Erythroblast (primary cell): ENCODE results near the gene NKX2-3.

ENCODE experiments used
- DNase-seq, 2 experiments: peaks; one replicate each; lab custom pipeline; 2025; lab: John Stamatoyannopoulos, UW
- GATA1 ChIP-seq: IDR thresholded peaks from 2 replicates; pipeline ENCODE4 v1.6.1; 2011; ENCODE audit warnings: low read depth, mild to moderate bottlenecking, control low read depth, low read length, moderate library complexity
- POLR2A ChIP-seq: IDR thresholded peaks from 2 replicates; pipeline ENCODE4 v1.6.1; 2011; ENCODE audit warnings: mild to moderate bottlenecking, low read length

Gene NKX2-3

DNA sequence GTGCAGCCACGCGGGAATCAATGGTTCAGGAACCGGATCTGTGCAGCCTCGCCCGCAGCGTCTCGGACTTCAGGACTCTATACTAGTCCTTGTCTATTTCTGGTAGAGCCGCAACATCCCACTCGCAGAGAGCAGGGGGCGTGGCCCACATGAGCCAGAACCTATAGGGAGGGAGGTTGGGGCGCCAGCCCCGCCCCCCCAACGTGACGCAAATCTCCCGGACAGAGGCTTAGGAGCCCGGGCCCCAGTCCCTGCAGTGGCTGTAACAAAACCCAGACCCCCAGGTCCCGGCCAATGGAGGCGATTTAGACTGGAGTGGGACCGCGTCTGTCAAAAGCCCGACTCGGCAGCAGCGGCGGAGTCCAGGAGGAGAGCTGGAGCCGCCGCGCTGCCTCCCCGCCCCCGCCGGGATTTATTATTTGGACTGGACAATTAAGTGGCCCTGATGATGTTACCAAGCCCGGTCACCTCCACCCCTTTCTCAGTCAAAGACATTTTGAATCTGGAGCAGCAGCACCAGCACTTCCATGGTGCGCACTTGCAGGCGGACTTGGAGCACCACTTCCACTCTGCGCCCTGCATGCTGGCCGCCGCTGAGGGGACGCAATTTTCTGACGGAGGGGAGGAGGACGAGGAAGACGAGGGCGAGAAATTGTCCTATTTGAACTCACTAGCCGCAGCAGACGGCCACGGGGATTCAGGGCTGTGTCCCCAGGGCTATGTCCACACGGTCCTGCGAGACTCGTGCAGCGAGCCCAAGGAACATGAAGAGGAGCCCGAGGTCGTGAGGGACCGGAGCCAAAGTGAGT, at the start of gene NKX2-3:
NKX2-3 (plus strand) TSS at position 256 of the 809 bp plus-strand sequence; CDS start at position 446, 190 bp downstream.
- peak; percentile 70 to 74 for DNase-seq

DNA sequence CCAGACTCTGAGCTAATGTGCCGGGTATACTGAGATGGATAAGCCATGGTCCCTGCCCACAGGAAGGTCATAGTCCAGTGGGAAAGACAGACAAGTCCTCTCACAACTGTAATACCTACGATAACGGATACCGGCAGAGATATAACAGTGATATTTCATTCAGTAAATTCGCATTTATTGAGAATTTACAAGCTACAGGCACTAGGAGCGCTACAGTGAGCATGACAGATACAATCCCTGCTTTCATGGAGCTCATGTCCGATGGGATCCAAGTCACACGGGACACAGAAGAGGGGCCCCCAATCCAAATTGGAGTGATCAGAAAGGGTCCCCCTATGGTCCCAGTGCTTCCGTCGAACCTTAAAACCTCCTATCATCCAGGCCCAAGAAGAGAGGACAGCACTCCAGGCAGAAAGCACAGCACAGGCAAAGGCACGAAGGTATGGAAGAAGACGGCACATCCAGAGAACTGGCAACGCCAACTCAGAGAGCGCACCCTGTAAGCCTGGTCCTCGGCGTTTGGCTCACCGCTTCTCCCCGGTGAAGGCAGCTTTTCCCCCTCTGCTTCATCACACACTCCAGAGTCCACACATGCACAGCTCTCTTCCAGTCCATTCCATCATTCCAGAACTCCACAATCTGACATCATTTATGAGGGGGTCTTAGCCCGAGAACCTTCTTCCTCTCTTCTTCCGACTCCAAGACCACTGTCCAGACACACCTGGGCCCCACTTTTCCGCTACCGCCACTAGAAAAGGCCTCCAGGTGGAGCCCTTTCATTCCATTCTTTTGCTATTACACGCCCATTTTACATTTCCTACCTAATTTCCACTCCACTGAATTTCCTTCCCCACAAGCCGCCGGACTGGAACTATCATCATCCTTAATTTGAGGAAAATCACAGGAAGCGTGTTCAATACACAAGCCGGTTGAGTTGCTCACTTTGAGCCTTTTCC, 47.8 kb upstream of the NKX2-3 start:
- no peak for TF ChIP-seq GATA1
- TF ChIP-seq POLR2A = no peak
- no peak for DNase-seq

More for the DNA sequence above, at the start of gene NKX2-3:
- TF ChIP-seq GATA1 (no peak), POLR2A (no peak)

DNA sequence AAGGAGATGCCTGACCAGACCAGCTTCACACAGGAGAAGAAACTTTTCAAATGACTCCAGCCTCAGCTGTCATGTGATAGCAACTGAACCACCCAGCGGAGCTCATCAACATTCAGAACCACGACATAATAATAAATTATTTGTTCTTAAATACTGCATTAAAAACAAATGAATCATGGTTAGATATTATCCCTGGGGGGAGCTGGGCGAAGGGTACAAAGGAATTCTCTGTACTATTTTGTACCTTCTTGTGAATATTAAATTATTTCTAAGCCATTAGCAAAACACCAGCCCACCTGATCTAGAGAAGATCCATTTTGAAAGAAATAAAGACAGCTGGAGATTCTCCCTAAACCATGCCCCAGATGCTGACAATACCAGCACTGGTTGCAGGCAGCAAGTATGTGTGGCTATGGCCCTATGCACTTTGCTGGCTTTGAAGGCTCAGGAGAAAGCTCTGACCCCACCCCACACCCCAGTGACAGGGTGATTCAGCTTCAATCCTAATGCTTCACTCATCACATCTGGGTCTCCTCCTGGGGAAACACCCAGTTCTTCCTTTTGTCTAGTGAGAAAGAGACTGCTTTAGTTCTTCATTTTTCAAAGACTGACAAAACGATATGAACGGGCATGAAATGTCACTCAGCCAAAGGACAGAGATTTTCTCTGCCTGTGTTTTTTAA, 45.5 kb upstream of the NKX2-3 start:
- no peak for TF ChIP-seq POLR2A
- TF ChIP-seq GATA1 = no peak
- no peak for DNase-seq

DNA sequence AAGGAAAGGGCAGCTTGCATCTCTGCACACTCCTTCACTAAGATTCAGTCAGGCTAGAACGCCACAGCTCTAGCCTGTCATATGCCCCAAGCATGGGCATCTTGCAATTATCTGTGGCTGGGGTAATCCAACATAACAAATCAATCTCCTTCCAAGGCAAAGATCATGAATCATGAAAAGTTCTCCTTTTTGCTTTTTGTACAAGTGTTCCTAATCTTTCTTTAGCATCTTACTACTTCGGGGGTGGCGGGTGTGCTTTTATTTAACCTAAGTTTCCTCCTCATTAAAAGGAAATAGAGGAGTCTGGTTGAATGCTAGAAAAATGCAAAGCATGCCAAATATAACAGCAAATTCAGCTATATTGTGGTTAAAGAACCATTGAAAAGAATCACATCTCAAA, 43.5 kb upstream of the NKX2-3 start:
- no peak for DNase-seq
- TF ChIP-seq GATA1 (no peak), POLR2A (no peak)

DNA sequence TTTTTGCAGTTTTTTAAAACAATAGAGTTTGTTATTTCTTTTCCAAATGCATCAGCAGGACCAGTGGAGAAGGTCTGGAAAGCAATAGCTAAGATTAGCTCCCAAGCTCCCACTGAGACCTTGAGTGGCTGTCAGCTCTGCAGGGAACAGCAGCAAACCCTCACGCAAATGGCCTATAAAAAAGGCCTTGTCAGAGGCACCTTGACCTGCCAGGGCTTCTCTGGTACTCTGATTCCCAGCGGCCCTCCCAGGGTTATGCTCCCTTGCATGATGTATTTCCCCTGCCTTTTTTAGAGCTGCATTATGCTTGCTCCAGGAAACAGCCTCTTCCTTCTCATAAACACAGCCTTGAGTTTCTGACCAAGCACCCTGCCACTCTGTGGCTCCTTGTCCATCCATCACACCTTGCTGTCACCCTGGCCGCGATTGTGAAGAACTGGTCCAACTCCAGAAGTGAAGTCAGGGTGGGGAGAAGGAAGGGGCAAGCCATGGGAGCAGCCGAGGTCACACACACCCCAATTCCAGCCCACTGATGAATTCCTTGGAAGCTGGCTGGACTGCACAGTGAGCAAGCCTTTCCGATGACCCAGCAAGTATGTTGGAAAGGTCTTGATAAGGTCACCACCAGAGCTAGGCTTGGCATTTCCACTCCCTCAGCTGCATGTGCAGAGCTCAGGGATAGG, 35.3 kb upstream of the NKX2-3 start:
- DNase-seq = no peak
- TF ChIP-seq GATA1 (no peak), POLR2A (no peak)

DNA sequence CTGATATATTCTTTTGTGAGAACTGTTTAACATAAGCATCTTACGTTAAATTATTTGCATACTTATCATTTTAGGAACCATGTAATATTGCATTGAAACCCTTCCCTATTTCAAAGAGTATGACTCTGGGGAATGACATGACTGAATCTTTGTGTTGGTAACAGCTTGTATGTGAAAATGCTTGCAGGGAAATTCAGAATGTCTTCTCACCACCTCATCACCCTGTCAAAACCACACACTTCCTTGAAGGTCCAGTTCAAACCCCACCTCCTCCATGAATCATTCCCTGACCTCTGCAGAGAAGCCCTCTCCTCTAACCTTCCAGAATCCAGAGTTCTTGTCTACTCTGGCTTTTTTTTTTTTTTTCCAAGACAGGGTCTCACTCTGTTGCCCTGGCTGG, 26.3 kb upstream of the NKX2-3 start:
- no peak for TF ChIP-seq GATA1
- TF ChIP-seq POLR2A = no peak
- DNase-seq = no peak

DNA sequence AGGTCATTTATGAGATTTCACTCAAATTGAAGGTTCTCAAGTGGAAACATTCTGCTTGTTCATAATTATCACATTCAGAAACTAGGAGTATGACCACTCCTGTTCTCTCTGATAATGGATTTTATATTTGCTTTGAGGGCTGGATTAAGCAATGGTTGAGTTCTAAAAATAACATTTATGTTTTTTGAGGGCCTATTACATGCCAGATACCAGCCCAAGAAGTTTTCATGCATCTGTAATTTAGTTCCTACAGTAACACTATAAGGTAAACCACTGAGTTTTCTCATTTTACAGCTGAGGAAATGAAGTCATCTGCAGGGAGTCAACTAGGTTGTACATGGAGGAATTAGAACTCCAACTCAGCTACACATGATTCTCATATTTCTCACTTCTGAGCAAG, 25.5 kb upstream of the NKX2-3 start:
- TF ChIP-seq POLR2A (no peak), GATA1 (no peak)
- no peak for DNase-seq

DNA sequence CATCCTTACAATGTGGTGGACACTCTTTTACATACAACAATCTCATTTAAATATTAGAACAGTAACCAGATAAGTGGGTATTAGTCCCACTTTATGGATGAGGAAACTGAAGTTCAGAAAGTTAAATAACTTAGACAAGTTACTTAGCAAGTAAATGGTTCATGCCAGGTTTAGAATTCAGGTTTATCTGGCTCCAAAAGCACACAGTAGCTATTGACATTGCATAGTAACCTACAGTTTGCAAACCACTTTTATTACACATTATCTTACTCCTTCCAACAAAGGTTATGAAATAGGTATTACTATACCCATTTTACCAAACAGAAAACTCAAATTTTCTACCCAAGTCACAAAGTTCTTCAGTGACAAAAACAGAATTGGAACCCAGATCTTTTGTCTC, 19.7 kb upstream of the NKX2-3 start:
- DNase-seq = no peak
- TF ChIP-seq GATA1 (no peak), POLR2A (no peak)

DNA sequence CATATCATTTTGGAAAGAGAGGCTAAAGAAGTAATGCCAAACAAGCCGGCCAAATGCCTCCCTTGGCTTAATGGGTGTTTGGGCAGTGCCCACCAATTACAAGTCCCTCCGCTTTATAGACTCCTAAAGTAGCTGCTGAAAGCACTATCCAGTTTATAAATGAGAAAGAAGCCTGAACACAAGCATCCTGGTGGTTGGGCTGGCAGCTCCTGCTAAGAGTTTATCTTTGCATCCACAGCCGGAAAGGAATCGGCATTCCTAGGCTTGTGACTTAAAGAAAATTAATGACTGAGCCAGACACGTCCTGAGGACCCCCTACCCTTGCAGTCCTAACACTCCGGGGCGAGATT, 13.1 kb upstream of the NKX2-3 start:
- TF ChIP-seq GATA1 (no peak), POLR2A (no peak)
- DNase-seq = no peak

DNA sequence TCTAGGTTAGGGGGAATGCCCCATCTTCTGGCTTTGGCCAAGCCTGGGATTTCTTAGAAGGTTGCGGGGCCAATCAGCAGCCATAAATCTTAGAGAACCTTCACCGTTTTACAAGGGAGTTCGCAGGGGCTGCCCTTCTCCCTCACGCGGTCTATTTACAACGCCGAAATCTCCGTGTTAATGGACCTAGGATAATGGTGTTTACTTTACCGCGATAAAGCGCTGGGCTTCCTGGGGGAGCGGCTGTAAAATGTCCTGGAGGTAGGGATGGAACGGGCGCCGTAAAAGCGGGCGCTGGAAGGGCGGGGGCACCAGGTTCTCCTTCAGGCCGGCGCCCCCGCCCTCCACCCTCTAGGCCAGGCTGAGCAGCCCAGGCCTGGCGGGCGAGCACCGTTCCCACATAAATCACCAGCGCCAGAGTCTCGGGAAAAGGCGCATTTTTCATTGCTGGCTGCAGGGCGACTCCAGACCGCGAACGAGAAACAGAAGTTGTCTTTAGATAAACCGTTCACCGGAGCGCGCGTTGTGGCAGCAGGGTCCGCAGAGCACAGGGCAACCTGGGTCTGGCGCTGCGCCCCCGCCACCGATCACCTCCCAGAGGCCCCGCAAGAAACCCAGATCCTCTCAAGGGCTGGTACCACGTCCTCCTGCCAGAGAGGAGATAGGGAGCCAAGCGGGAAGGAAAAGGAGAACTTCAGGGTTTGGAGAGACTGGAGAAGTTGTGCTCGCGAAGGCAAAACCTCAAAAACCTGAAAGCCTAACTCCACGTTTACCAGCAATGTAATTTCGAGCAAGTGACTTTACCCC, 12.5 kb upstream of the NKX2-3 start:
- TF ChIP-seq POLR2A (no peak), GATA1 (no peak)
- DNase-seq = no peak

DNA sequence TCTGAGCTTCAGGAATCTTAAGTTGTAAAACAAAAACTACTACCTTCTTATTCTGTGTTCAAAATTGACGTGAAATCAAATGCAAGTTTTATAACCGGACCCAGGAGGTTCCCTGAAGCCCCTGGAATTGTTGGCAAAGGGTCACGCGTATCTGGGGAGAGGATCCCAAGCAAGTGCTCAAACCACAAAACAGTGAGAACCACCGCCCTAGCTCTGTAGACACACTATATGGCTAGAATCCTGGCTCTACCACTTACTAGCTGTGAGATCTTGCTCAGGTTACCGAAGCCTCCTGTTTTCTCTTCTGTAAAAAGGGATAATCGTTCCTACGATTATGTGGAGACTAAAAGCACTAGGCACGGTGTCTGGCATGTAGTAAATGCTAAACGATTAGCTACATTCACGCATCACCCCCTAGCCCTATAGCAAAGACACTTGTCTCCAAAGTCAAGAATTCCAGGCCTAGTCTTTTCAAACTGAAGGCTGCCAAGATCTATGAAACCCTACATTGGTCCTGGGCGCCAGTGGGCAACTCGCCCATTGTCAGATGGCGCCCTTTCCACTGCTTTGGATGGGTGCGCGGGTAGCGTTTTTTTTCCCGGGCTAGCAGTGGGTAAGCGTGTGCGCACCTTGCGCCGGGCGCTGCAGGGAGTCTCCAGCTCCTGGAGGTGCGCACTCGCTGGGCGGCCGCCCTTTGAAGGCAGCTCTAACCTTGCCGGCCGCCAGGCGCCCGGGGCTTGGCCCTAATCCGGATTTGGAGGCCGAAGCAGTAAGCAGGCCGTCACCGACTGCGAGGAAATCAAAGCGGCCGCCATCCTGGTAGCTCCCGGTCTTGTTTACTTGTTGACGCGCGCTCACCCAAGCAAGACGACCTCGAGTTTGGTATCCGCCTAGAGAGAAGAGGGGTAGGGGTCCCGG, 11.6 kb upstream of the NKX2-3 start:
- TF ChIP-seq POLR2A (no peak), GATA1 (no peak)
- no peak for DNase-seq
